ENCODE data around the gene LTV1. TPM values are rescaled to one million over a fixed set of nuclear protein-coding genes. Genes with fewer than 3 reads are reported as not detected.

LTV1 gene
- total RNA-seq, 1 donor from 2014 or later = 15.8 TPM

DNA sequence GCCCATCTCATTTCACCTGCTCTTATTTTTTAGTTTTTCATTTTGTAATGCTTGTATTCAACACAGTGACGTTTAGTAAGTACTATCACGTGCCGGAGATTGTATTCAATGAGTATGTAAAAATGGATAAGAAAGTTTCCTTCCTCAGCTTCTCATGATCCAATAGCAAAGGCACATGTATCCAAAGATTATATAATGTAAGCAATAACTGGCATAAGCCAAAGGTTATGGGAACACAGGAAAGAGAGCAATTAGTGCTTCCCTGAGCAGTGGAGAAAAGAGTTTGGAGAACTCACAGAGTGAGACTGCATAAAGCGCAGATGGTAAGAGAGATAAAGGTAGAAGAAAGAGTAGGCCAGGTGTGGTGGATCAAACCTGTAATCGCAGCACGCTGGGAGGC, 21.8 kb upstream of the LTV1 start:
- no peak overlapping the region for H3K4me3 ChIP-seq (ENCODE audit: low read depth, low read length)
- DNase-seq (ENCODE audit: low read depth) (no peak), FAIRE-seq (no peak)
- no peaks in the 10 kb centered on the region for H3K36me3 ChIP-seq (ENCODE audit: control insufficient read depth, insufficient read depth, low read length)
- no peaks in the 10 kb centered on the region for H3K27me3 ChIP-seq (ENCODE audit: control insufficient read depth, insufficient read depth, low read length)
- TF ChIP-seq CTCF (IDR thresholded peaks at IDR 0.05; ENCODE audit: insufficient read depth, low read length, severe bottlenecking) = no peak

- Histone ChIP-seq H3K27me3 (ENCODE audit: control insufficient read depth, insufficient read depth, low read length) (no peaks in the 10 kb centered on the region), H3K36me3 (ENCODE audit: control insufficient read depth, insufficient read depth, low read length) (no peaks in the 10 kb centered on the region), H3K4me3 (ENCODE audit: low read depth, low read length) (no peak overlapping the region)
- no peak for FAIRE-seq
- DNase-seq (ENCODE audit: low read depth) = no peak
- no peak for TF ChIP-seq CTCF (IDR thresholded peaks at IDR 0.05; ENCODE audit: insufficient read depth, low read length, severe bottlenecking)
Observed at GRCh38 chr6:143822584-143823024, 20.5 kb upstream of the LTV1 start.

GRCh38 chr6:143823548-143823947, 19.6 kb upstream of the LTV1 start:
- Histone ChIP-seq H3K4me3 (ENCODE audit: low read depth, low read length) (no peak overlapping the region), H3K36me3 (ENCODE audit: control insufficient read depth, insufficient read depth, low read length) (no peaks in the 10 kb centered on the region), H3K27me3 (ENCODE audit: control insufficient read depth, insufficient read depth, low read length) (no peaks in the 10 kb centered on the region)
- DNase-seq (ENCODE audit: low read depth) = peak; percentile 68
- FAIRE-seq = peak; percentile 95
- TF ChIP-seq CTCF (IDR thresholded peaks at IDR 0.05; ENCODE audit: insufficient read depth, low read length, severe bottlenecking) = no peak

- no peak overlapping the region for H3K4me3 ChIP-seq (ENCODE audit: low read depth, low read length)
- FAIRE-seq (no peak), DNase-seq (ENCODE audit: low read depth) (no peak)
- TF ChIP-seq CTCF (IDR thresholded peaks at IDR 0.05; ENCODE audit: insufficient read depth, low read length, severe bottlenecking) = no peak
- no peaks in the 10 kb centered on the region for H3K27me3 ChIP-seq (ENCODE audit: control insufficient read depth, insufficient read depth, low read length)
- H3K36me3 ChIP-seq (ENCODE audit: control insufficient read depth, insufficient read depth, low read length) = no peaks in the 10 kb centered on the region
Observed at GRCh38 chr6:143828572-143828971, 14.6 kb upstream of the LTV1 start.

DNA sequence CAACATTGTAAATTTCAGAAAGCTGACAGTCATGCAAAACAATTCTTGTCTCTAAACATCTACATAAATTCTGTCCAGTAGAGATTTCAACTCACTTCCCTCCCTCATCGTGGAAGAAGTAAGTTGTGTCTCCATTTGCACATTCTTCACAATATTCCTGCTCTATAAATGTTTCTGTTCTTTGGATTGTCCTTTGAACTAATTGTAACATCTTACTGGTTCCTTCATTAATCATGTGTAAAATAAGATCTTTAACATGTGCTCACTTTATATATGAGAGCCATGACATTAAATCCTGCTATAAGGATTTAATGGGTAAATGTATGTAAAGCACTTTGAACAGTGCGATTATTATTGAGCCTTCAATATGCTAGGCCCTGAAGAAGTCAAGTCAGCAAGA, 7.0 kb upstream of the LTV1 start:
- H3K4me3 ChIP-seq (ENCODE audit: low read depth, low read length) = no peak overlapping the region
- DNase-seq (ENCODE audit: low read depth) (no peak), FAIRE-seq (no peak)
- no peaks in the 10 kb centered on the region for H3K36me3 ChIP-seq (ENCODE audit: control insufficient read depth, insufficient read depth, low read length)
- TF ChIP-seq CTCF (IDR thresholded peaks at IDR 0.05; ENCODE audit: insufficient read depth, low read length, severe bottlenecking) = no peak
- no peaks in the 10 kb centered on the region for H3K27me3 ChIP-seq (ENCODE audit: control insufficient read depth, insufficient read depth, low read length)

- no peaks in the 10 kb centered on the region for H3K36me3 ChIP-seq (ENCODE audit: control insufficient read depth, insufficient read depth, low read length)
- H3K4me3 ChIP-seq (ENCODE audit: low read depth, low read length) = no peak overlapping the region
- FAIRE-seq = no peak
- TF ChIP-seq CTCF (IDR thresholded peaks at IDR 0.05; ENCODE audit: insufficient read depth, low read length, severe bottlenecking) = no peak
- H3K27me3 ChIP-seq (ENCODE audit: control insufficient read depth, insufficient read depth, low read length) = no peaks in the 10 kb centered on the region
- DNase-seq (ENCODE audit: low read depth) = no peak
Observed at GRCh38 chr6:143838395-143838794, 4.7 kb upstream of the LTV1 start.

Data from bronchial epithelial cell (primary cell).